Lower leg skin (tissue), 4 donors: ENCODE results near the gene YES1. TPM values are rescaled to one million over a fixed set of nuclear protein-coding genes. Genes with fewer than 3 reads are reported as not detected.
"Not testable (repeated sequence)": the region's sequence is repeated elsewhere in the genome, so short reads cannot be mapped to it uniquely, and the experiment has no call there.

ENCODE experiments used
- DNase-seq, 2 donors: peaks; one replicate each; pipeline ENCODE4 v3.0.0-alpha.2; 2019; ENCODE audit warnings: low spot score in 2 of 2
- H3K4me3 ChIP-seq: fragments of 200-600 bp; sonication (generic); 2 replicates; pipeline ENCODE4 v1.5.1; 2017; ENCODE audit warnings: mild to moderate bottlenecking, low read depth; ENCODE audit not compliant: poor library complexity, severe bottlenecking
- POLR2A ChIP-seq, 2 donors: fragments of 450-650 bp; IDR thresholded peaks; one replicate each; pipeline ENCODE4 v1.6.1; 2016 to 2017; ENCODE audit warnings: antibody characterized with exemption in 2 of 2, mild to moderate bottlenecking in 1 of 2, moderate library complexity in 1 of 2
- WGBS, 2 donors: methylation state at CpG; one replicate each; pipeline ENCODE4 v1.1.5; 2018; 5-methylcytosine and 5-hydroxymethylcytosine counted together
- intact Hi-C: fragments of 100-400 bp; cut with DNase I; formaldehyde crosslinking; loops from one replicate; pipeline ENCODE4 v1.15.0; 2023; ENCODE audit warnings: low total_unique reads
- total RNA-seq, 4 donors: library from RNA; depleted of rRNA; stranded (reverse); fragments of >200 nt; gene quantifications; one replicate each; pipeline ENCODE4 v1.1.0, GENCODE V29; 2016
- TF ChIP-seq, protein P1 (sequence below), 3 donors: fragments of 450-650 bp; IDR thresholded peaks; one replicate each; pipeline ENCODE4 v1.5.1; 2016; ENCODE audit warnings: antibody characterized with exemption in 3 of 3, mild to moderate bottlenecking in 3 of 3, moderate library complexity in 2 of 3

YES1 gene
- total RNA-seq, 4 donors from 2014 or later: 62.3 to 133 (median 90.0) TPM

GRCh38 chr18:683531-683930, 128.5 kb downstream of the YES1 start:
- TF ChIP-seq, protein P1, sequence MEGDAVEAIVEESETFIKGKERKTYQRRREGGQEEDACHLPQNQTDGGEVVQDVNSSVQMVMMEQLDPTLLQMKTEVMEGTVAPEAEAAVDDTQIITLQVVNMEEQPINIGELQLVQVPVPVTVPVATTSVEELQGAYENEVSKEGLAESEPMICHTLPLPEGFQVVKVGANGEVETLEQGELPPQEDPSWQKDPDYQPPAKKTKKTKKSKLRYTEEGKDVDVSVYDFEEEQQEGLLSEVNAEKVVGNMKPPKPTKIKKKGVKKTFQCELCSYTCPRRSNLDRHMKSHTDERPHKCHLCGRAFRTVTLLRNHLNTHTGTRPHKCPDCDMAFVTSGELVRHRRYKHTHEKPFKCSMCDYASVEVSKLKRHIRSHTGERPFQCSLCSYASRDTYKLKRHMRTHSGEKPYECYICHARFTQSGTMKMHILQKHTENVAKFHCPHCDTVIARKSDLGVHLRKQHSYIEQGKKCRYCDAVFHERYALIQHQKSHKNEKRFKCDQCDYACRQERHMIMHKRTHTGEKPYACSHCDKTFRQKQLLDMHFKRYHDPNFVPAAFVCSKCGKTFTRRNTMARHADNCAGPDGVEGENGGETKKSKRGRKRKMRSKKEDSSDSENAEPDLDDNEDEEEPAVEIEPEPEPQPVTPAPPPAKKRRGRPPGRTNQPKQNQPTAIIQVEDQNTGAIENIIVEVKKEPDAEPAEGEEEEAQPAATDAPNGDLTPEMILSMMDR (IDR thresholded peaks at IDR 0.05): no peak
- TF ChIP-seq POLR2A (IDR thresholded peaks at IDR 0.05): no peak
- intact Hi-C loops: no loop called here
- no peak overlapping the region for H3K4me3 ChIP-seq
- 91 to 99% methylated on average over 4 to 5 of the region's 5 CpGs for WGBS, 2 donors
- no peak for DNase-seq

DNA sequence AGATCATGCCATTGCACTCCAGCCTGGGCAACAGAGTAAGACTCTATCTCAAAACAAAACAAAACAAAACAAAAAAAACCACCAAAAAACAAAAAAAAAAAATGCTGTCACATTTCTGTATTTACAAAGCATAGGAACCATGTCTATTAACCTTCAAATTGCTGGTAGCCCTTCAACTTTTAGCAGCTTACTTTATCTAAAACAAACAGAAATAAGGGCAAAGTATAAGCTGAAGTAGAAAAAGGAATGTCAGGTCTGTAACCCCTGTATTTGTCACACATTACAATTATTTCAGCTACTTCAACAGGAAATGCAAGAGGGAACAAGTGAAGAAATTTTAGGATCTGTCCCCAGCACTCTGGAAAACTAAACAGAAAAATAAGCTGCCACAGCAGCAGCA, 129.2 kb downstream of the YES1 start:
- no peak for DNase-seq
- no peak for TF ChIP-seq POLR2A (IDR thresholded peaks at IDR 0.05)
- TF ChIP-seq, protein P1 (IDR thresholded peaks at IDR 0.05): no peak
- intact Hi-C loops: no loop called here
- H3K4me3 ChIP-seq: no peak overlapping the region

GRCh38 chr18:682416-682815, 129.6 kb downstream of the YES1 start:
- 95 to 96% methylated on average over 9 of the region's 9 CpGs for WGBS, 2 donors

GRCh38 chr18:681985-682384, 130.1 kb downstream of the YES1 start:
- no peak for DNase-seq
- no peak overlapping the region for H3K4me3 ChIP-seq
- no peak for TF ChIP-seq POLR2A (IDR thresholded peaks at IDR 0.05)
- 87 to 89% methylated on average over 5 of the region's 5 CpGs for WGBS, 2 donors
- intact Hi-C loops: no loop called here

More at GRCh38 chr18:682416-682815, 129.6 kb downstream of the YES1 start:
- DNase-seq, intact Hi-C loops, H3K4me3 ChIP-seq: not testable (repeated sequence)

GRCh38 chr18:680392-680791, 131.7 kb downstream of the YES1 start:
- intact Hi-C loops: no loop called here
- H3K4me3 ChIP-seq: no peak overlapping the region
- WGBS, 2 donors: 96 to 98% methylated on average over 4 of the region's 4 CpGs
- no peak for DNase-seq
- TF ChIP-seq, protein P1 (IDR thresholded peaks at IDR 0.05): no peak
- TF ChIP-seq POLR2A (IDR thresholded peaks at IDR 0.05): no peak

GRCh38 chr18:679516-679915, 132.5 kb downstream of the YES1 start:
- 98 to 99% methylated on average over 4 of the region's 4 CpGs for WGBS, 2 donors
- intact Hi-C loops: no loop called here
- no peak for TF ChIP-seq POLR2A (IDR thresholded peaks at IDR 0.05)
- TF ChIP-seq, protein P1 (IDR thresholded peaks at IDR 0.05): no peak
- no peak overlapping the region for H3K4me3 ChIP-seq
- DNase-seq: peak in 1 of 2 donors; percentile 43

DNA sequence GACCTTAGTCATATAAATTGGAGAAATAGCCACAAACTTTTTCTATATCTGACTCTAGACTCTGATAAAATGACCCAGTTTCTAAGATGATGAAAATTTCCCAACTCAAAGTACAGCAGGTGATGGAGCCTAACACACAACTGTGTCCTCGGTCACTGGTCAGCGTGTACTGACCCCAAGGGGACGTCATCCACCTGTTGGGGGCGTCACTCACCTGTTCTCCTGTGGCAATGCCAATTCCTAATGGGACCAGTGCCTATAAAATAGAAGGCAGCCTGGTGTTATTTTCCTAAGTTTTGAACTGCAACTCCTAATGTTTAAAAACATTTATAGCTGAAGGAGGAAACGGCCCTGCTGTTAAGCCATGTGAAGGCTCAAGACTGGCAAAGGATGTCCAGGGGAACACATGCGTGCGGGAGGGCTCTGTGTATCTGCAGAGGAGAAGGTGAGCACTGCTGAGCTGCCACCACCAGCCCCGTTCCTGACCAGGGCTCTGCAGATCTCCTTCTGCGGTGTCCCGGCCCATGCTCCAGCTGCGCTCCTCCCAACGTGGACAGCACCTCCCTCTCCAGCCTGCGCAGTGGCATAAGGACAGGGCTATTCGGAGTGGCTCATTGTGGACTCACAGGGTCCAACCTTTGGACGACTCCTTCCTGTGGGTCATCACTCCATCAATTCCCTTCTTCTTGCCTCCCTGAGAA, 133.4 kb downstream of the YES1 start:
- WGBS, 2 donors: 85 to 93% methylated on average over 15 of the region's 15 CpGs
- TF ChIP-seq, protein P1 (IDR thresholded peaks at IDR 0.05): no peak
- no peak for TF ChIP-seq POLR2A (IDR thresholded peaks at IDR 0.05)
- intact Hi-C loops: no loop called here
- no peak overlapping the region for H3K4me3 ChIP-seq
- DNase-seq: peak in 1 of 2 donors; percentile 46
